ENCODE results near the gene SIRPG. TPM values are rescaled to one million over a fixed set of nuclear protein-coding genes. Genes with fewer than 3 reads are reported as not detected.

SIRPG gene
- total and polyA plus RNA-seq, 2 of the 13 experiments (the other 11 are each of a cell fraction or from before 2014, with no cell fraction given) = not detected

GRCh38 chr20:1636621-1637020 lies 21.0 kb downstream of the SIRPG start (continued):
- TF ChIP-seq KDM3A (CRISPR knock-in tag; IDR thresholded peaks at IDR 0.05; ENCODE audit: low read depth) (no peak), RAD51 (IDR thresholded peaks at IDR 0.05; ENCODE audit: borderline replicate concordance) (no peak), SMARCE1 (IDR thresholded peaks at IDR 0.05; ENCODE audit: borderline replicate concordance) (no peak), ZNF83 (CRISPR knock-in tag; IDR thresholded peaks at IDR 0.05; ENCODE audit: borderline replicate concordance) (no peak), ZNF24 (IDR thresholded peaks at IDR 0.05) (no peak), ZNF576 (CRISPR knock-in tag; IDR thresholded peaks at IDR 0.05) (no peak), HNRNPH1 (optimal IDR thresholded peaks at IDR 0.05; ENCODE audit: low read depth, low read length) (peak; percentile 55), GATA4 (IDR thresholded peaks at IDR 0.05; ENCODE audit: borderline replicate concordance, low read depth) (no peak), AFF4 (CRISPR knock-in tag; IDR thresholded peaks at IDR 0.05) (no peak), CENPBD1 (CRISPR knock-in tag; IDR thresholded peaks at IDR 0.05; ENCODE audit: borderline replicate concordance, low read depth) (no peak), ZBTB7A (CRISPR knock-in tag; IDR thresholded peaks at IDR 0.05) (no peak), AGO1 (IDR thresholded peaks at IDR 0.05; ENCODE audit: low read depth, low read length, poor library complexity, severe bottlenecking) (no peak), ZSCAN25 (CRISPR knock-in tag; IDR thresholded peaks at IDR 0.05) (peak; percentile 80), SNAPC4 (CRISPR knock-in tag; IDR thresholded peaks at IDR 0.05) (no peak)
